Measurements from ENCODE around the gene FNDC3A.
A peak's percentile ranks its signal among the peaks of the same experiment; 100 is the strongest.
"Not testable (repeated sequence)": the region's sequence is repeated elsewhere in the genome, so short reads cannot be mapped to it uniquely, and the experiment has no call there.

The FNDC3A gene

DNA sequence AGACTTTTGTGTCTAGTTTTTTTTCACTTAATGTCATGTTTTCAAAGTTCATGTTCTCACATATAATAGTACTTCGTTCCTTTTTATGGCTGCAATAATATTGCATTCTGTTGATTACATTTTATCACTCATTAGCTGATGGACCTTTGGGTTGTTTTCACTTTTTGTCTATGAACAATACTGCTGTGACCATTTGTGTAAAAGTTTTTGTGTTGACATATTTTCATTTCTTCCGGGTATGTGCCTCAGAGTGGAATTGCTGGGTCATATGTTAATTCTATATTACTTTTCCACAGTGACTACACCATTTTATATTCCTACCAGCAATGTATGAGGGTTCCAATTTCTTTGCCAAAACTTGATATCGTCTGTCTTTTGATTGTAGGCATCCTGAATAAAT is 158.6 kb downstream of the FNDC3A start:
- DNase-seq (ENCODE audit: low read depth in 3 of 3): no peak

DNA sequence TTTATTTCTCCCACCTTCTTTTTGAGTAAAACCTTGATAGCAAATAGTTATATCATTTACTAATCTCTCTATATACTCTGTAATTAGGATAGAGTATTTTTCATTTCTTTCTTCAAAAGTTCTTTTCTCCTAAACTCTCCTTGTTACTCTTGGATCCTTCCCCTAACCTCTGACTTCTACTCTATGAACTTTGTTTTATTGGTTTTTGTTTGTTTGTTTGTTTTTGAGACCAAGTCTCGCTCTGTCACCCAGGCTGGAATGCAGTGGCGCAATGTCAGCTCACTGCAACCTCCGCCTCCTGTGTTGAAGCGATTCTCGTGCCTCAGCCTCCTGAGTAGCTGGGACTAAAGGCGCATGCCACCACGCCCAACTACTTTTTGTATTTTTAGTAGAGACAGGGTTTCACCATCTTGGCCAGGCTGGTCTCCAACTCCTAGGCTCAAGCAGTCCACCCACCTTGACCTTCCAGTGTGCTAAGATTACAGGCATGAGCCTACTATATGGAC is 161.5 kb downstream of the FNDC3A start:
- DNase-seq (ENCODE audit: low read depth in 3 of 3): not testable (repeated sequence)

DNA sequence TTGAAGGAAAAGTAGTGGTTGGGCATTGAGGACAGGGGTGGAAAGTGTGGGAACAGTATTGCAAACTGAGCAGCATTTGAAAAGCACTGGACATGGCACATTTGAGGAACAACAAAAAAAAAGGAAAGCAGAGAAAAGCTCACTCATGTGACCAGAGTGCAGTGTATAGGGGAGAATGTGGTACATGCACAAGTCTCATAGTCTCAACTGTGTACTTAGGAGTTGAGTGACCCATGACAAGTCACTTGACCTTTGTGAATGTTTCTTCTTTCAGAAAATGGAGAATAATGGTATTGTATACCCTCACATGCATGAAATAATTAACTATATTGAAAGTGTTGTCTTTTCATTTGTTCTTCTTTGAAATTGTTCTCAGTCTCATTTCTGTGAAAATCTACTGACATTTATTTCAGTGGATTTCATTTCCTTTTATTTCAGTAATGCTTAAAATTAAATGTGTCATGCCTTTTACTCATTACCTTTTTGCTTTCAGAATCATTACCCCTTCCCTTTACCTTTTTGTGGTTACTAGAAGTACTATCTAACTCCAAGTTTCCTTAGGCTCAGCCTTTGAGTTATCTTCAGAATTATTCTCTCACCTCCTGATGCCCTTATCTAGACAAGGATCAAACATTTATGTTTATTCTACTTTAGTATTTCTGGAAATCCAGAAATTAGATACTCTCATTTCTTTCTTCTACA is 165.3 kb downstream of the FNDC3A start:
- no peak for DNase-seq (ENCODE audit: low read depth in 3 of 3)

DNA sequence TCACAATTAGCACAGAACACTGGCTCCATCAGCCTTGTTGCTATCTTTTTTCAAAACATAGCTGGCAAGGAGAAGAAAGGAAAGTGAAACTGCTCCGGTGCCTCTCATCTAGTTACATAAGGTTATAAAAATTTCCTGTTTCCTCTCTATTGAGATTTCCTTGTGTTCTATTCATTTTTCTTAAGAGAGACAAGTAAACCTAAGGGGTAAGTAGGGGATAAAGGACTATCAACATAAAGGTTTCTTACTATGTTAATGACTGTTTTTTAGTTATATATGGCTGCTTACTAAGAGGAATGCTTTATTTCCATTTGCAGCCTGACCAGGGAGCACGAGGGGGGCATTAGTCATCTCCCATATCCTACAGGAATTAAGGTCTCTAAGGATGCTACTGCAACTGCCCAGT is 171.2 kb downstream of the FNDC3A start:
- DNase-seq (ENCODE audit: low read depth in 3 of 3): no peak

DNA sequence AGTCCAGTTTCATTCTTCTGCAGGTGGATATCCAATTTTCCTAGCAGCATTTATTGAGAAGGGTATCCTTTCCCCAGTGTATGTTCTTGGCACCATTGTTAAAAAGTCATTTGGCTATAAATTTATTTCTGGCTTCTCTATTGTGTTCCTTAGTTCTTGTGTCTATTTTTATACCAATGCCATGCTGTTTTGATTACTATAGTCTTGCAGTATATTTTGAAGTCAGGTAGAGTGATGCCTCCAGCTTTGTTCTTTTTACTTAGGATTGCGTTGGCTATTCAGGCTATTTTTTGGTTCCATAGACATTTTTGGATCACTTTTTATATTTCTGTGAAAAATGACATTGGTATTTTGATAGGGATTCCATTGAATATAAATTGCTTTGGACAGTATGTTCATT is 172.7 kb downstream of the FNDC3A start:
- no peak for DNase-seq (ENCODE audit: low read depth in 3 of 3)

DNA sequence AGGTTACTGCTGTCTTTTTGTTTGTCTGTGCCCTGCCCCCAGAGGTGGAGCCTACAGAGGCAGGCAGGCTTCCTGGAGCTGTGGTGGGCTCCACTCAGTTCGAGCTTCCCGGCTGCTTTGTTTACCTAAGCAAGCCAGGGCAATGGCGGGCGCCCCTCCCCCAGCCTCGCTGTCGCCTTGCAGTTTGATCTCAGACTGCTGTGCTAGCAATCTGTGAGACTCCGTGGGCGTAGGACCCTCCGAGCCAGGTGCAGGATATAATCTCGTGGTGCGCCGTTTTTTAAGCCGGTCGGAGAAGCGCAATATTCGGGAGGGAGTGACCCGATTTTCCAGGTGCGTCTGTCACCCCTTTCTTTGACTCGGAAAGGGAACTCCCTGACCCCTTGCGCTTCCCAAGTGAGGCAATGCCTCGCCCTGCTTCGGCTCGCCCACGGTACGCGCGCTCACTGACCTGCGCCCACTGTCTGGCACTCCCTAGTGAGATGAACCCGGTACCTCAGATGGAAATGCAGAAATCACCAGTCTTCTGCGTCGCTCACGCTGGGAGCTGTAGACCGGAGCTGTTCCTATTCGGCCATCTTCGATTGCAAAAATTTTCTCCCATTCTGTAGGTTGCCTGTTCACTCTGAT is 182.4 kb downstream of the FNDC3A start:
- not testable (repeated sequence) for DNase-seq (ENCODE audit: low read depth in 3 of 3)

DNA sequence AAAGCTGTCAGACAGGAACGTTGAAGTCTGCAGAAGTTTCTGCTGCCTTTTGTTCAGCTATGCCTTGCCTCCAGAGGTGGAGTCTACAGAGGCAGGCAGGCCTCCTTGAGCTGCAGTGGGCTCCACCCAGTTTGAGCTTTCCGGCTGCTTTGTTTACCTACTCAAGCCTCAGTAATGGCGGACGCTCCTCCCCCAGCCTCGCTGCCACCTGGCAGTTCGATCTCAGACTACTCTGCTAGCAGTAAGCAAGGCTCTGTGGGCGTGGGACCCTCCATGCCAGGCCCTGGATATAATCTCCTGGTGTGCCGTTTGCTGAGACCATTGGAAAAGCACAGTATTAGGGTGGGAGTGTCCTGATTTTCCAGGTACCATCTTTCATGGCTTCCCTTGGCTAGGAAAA is 187.4 kb downstream of the FNDC3A start:
- DNase-seq (ENCODE audit: low read depth in 3 of 3): not testable (repeated sequence)

DNA sequence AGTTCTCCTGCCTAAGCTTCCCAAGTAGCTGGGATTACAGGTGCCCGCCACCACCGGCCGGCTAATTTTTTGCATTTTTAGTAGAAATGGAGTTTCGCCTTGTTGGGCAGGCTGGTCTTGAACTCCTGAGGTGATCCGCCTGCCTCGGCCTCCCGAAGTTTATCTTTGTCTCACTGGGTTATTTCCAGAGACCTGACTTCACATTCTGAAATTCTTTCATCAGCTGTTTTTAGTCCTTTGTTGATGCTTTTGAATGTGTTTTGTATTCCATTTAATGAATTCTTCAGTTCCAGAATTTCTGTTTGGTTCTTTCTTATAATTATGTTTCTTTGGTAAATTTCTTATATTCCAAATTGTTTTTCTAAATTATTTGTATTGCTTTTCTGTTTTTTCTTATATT is 189.0 kb downstream of the FNDC3A start:
- DNase-seq (ENCODE audit: low read depth in 3 of 3): no peak

DNA sequence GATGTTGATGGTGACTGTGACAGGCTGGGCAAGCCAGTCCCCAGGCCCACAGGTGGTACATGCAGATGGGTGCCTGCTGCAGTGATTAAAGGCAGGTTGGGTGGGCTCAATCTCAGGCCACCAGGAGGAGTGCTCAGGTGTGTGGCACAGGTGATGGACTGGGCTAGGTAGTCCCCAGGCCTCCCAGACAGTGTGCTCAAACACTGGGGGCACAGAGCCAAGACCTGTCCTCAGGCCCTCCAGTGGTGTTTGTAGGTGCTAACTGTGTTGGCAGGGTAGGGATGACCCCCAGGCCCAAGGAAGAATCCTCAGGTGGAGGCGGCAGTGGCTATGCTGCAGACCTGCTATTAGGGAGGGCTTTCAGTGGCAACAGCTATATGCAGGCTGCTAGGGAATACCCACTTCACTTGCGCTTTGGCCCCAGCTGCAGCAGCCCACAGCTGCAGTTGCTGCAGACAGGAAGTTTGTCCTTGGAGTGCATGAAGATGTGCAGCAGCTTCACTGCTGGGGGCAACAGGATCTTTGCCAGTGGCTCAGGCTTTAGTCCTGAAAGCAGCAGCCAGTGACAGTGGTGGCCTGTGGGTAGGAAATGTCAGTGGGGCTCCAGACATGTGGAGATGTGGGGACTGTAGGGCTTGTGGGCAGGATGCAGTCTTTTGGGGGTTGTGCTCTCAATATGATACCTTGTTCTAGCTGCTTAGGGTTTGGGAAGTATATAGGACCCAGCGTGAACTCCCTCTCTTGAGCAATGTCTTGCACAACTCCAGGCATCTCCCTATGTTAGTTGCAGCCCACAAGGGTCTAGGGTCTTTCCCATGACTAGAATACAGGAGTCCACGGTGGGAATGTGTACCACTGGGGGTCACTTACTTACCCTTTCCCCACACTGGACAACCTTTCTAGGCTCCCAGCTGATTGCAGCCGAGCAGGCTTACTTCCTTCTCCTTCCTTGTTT is 190.4 kb downstream of the FNDC3A start:
- no peak for DNase-seq (ENCODE audit: low read depth in 3 of 3)

DNA sequence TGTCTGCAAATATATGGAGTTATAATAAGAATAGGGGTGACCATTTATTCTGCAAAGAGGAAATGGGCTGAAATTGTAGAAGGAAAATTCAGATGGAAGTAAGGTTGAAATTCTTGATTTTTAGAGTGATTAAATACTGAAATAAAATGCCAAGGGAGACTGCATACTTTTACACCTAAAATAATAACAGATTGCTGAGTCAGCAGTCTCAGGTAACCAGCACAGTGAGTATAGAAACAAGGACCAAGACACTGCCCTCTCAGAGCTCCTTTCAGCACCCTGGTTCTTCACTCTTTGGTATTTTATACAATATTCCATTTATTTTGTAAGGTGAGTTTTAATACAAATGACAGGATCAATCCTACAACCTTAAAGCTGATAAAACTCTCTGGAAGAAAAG is 195.6 kb downstream of the FNDC3A start:
- no peak for DNase-seq (ENCODE audit: low read depth in 3 of 3)

DNA sequence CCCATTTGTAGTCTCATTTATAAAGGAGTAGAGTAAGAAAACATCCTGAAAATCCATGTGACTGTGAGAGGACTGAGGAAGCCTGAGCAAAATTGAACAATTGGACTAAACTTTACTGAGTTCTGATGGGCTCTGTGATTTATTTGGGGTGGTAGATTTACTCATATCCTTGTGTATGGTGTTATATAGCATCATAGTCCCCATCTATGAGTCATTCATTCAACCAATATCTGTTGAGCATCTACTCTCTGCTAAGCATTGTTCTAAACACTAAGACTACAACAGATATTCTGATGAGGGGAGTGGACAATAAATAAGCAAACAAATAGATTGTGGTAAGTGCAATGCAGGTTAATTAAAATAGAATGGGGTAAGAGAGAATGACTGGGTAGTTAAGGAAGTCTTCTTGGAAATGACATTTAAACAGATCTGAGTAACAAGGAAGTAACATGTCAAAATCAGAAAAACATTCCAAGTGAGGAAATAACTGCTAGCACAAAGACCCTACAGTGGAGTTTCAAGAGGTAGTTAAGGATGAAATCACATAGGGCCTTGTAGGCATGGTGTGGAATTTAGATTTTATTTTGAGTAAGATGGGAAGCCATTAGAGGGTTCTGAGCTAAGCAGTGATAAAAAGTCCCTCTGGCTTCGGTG is 208.1 kb downstream of the FNDC3A start:
- no peak for DNase-seq (ENCODE audit: low read depth in 3 of 3)

DNA sequence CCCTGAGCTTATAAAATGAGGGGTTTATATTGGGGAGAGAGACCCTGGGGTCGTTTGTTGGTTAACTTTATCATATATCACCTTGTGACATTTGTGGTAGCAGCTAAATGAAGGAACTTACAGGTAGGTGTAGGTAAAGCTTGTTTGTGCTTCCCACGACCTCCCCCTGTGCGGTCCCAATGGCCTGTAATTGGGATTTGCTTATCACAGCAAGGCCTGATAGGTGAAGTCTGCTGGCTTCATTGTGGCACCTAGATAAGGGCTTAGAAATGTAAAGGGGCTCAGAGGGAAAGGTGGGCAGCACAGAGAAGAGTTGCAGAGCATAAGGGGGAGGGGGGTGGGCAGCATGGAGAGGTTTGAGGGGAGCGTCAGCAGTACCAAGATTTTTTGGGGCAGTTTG is 208.9 kb downstream of the FNDC3A start:
- DNase-seq (ENCODE audit: low read depth in 3 of 3): no peak

DNA sequence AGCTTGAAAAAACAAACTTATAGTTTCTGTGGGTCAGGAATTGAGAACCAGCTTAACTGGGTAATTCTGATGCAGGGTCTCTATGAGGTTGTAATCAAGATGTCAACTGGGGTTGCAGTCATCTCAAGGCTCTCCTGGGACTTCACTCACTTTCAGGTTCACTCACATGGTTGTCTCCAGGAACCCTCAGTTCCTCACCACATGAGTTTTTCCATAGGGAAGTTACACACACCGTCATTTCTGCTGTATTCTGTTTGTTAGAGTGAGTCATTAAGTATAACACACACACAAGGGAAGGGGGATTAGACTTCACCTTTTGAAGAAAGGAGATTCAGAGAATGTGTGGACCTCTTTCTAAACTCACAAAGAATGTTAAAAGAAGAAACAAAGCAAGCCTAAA is 209.6 kb downstream of the FNDC3A start:
- DNase-seq (ENCODE audit: low read depth in 3 of 3): no peak

DNA sequence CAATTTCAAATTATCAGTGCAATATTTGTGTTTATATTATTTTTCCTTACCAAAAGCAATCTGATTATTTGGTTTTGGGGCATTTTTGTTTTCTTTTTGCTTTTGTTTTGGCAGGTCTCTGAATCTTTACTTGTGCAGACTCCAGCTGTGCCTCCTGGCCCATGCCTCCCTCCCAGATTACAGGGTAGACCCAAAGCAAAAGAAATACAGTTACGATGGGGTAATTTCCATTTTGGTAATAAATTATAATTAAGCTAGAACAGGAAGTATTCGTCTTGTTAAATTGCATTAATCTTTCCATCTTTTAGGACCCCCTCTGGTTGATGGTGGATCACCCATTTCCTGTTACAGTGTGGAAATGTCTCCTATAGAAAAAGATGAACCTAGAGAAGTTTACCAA is 215.2 kb downstream of the FNDC3A start:
- no peak for DNase-seq (ENCODE audit: low read depth in 3 of 3)

DNA sequence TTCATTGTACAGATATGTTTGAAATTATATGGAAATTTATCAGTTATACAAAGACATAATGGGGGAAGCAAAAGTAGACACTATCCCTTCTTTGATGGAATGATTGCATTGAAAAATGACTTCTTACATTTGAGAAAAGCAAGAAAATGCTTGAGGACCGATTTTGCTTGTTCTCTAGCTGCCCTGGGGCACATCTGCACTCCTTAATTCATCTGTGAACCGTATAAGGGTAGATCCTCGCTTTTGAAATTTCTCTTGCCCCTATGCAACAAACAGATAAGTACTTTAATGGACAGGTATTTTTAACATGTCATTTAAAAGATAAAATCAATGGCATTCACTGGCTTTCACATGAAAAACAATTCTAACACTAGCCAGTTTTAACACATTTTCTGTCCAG is 230.9 kb downstream of the FNDC3A start:
- no peak for DNase-seq (ENCODE audit: low read depth in 3 of 3)

DNA sequence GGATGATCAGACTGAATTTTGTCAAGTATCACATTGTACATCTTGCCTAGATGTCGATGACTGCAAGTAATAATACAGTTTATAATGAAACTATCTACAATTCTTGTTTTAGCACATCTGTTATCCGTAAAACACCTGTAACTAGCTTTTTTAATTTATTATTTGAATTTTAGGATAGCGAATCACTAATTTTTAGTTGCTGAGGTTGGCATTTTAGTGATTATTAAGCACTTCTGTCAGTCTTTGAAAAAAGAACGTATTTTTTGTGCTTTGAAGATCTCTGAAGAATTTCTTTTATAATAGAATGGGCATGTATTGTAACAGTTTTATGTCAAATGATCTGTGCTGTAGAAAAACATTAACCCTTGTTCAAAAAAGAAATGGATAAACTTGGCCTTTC is 232.9 kb downstream of the FNDC3A start:
- DNase-seq (ENCODE audit: low read depth in 3 of 3): no peak

DNA sequence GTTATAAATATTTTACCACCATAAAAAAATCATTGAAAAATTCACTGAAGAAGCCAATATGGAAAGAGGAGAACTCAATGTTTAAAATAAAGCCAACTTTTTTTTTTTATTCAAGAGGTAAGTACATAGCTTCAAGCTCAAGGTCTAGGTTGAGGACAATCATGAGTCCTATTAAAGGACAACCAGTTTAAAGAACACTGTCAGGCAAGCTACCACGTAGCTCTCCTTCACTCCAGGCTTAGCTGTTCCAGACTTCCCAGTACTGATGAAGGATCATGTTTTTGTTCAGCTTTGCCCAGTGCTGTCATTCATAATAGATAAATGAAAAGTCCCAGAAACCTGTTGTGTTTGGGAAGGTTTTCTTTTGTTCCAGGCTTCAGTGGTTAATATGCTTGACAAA is 234.4 kb downstream of the FNDC3A start:
- no peak for DNase-seq (ENCODE audit: low read depth in 3 of 3)

DNA sequence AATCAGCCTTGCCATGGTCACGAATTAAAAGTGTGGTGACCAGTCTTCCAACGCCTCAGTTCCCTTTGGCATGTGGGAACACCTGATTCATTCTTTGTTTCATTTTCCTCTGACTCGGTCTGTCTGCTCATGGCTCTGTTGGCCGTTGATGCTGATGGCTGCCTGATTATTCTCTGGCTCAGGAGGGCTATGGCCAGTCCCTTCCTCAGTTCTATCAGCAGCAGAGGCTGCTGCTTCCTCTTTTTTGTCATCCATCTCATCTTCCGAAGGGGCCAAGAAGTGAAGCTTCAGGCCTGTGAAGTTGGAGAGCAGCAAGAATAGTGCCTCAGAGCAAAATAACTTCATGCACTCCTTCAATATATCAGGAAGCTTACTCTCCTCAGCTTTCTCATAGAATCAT is 235.0 kb downstream of the FNDC3A start:
- DNase-seq (ENCODE audit: low read depth in 3 of 3): no peak

DNA sequence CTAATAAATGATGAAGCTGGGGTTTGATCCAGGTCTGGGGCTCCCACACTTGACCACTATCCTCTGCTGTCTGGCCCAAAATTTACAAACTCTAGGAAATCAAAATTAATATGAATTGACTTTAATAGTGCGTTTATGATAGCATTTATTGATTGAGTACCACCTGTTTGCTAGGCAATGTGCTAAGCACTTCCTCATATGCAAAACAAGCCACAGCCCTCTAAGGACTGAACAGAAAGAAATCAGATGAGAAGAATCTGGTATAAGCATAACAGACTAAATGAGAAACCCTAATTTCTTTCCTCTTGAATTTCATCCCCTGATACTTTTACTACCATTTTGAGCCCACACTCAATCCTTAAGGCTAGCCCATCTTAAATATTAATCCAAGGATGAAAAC is 237.8 kb downstream of the FNDC3A start:
- DNase-seq (ENCODE audit: low read depth in 3 of 3): no peak

DNA sequence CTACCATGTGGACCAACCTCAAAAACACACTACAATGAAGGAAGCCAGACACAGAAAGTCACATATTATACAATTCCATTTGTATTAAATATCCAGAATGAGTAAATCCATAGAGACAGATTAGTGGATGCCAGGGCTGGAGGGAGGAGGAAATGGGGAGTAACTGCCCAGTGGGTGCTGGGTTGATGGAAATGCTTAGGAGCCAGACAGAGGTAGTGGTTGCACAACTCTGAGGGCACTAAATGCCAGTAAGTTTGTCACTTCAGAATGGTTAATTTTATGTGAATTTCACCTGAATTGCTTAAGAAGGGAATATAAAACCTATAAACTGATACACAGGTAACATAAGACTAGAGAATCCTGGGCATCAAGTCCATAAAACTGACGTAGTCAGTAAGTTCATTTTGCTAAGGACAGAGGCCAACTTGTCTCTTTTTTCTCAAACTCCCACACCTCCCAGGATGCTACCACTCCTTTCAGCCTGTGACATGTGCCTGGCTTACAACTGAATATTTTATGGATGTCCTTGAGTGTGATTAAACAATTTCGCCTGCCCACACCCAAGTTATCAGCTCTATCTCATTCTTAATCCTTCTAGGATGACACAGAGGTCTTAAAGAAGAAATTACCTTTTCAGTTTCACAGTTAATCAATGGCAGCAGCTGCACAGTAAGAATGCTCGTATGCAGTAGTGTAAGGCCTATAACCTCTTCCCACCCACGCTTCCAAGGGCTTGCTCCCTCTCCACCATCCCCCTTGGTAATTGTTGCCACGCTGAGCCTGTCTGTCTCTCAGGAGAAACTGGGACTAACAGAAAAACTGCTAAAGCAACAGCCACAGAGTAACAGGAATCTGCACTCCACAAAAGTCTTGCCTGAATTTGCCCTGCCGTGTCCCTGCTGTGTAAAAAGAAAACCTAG is 238.5 kb downstream of the FNDC3A start:
- DNase-seq (ENCODE audit: low read depth in 3 of 3): no peak

DNA sequence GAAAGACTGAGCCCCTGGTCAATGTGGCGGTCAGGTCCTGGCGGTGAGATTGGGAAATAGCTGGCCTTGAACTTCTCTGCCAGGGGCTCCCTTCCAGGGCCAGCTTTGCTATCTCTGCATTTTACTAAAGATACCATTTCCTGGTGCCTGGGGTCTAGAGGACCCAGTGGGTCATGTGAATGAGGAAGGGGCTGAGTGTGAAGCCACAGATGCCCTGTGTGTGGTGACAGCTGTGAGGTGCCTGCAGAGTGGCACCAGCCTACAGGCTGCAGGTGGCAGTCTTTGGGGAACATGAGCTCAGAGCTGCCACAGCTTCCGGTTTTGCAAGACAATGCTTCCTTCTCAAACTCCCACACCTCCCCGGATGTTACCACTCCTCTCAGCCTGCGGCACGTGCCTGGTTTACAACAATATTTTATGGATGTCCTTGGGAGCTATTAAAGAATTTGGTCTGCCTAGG is 239.2 kb downstream of the FNDC3A start:
- DNase-seq (ENCODE audit: low read depth in 3 of 3): peak; percentile 11 to 29 (median 20)
